C4-2B (cell line): Measurements from ENCODE around the gene KLK5.

Source experiments
- CTCF ChIP-seq: fragments of 450-650 bp; conservative IDR thresholded peaks from 2 replicates; pipeline ENCODE4 v1.5.1; 2017; ENCODE audit warnings: mild to moderate bottlenecking
- ZFX ChIP-seq: fragments of 450-650 bp; IDR thresholded peaks from 2 replicates; pipeline ENCODE4 v1.6.1; 2017

GRCh38 chr19:50896591-50897190 lies 56.1 kb downstream of the KLK5 start:
- TF ChIP-seq CTCF (no peak), ZFX (no peak)
